Stimulated activated CD4-positive, alpha-beta T cell treated with anti-CD3 and anti-CD28 coated beads, TNF-alpha, amount 100 ng/mL, for 4 hours (primary cell): ENCODE data around the gene DUSP1.

ENCODE experiments used
- DNase-seq, 3 experiments: peaks; one replicate each; pipeline ENCODE4 v3.0.0-alpha.2; 2020; ENCODE audit warnings: low read depth in 3 of 3

Gene DUSP1

DNA sequence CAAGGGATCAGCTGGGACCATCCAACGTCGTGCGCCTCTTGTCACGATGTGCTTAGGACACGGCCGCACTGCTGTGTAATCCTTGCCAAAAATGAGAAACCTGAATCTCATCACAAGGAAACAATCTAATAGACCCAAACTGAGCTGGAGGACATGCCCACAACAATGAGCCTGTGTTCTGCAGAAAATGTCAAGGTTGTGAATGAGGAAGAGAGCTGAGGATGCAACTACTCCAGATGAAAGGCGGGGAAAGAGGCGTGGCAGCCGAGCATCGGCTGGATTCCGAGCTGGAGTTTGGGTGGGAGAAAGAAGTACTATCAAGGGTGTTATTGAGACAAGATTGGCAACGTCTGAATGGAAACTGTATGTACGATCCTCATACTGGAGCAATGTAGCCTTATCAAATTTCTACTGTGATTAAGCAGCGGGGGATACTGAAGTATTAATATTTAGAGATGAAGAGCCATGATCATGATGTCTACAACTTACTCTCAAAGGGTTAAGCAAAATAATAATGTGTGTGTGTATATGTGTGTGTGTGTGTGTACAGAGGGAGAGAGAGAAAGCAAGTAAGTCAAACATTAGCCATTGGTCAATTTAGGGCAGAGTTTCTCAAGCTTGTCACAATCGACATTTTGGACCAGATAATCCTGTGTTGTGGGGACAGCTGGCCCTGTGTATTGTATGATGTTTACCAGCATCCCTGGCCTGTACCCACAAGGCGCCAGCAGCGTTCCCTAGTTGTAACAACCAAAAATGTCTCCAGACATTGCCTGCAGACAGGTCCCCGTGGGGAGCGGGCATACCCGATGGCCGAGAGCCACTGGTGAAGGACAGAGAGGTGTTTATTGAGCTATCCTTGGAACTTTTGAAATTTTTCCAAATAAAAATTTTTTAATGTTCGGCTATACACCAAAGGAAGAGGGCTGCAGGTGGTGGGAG lies 46.5 kb downstream of the DUSP1 start:
- no peak for DNase-seq

GRCh38 chr5:172723508-172723907 lies 47.5 kb downstream of the DUSP1 start:
- DNase-seq = no peak

DNA sequence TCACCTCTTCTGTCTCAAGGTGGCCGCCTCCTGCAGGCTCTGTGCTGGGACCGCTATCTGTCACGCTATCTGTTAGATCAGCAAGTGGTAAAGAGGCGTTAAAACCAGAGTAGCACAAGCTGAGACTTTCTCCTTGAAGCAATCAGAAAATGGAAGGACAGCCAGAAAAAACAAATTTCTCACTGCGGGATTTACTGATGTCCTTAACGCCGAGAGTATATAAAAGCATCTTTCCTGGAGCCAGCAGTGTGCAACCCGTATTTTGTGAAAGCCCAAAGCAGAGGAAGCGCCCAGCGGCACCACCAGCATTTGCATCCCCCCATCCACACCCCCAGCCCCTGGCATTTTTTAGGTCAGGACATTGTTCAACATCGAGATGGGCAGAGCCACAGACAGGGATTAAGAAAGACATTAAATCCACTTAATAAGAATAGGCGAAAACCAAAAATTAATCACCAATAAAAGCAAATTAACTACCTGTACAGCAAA lies 48.6 kb downstream of the DUSP1 start:
- DNase-seq = no peak

DNA sequence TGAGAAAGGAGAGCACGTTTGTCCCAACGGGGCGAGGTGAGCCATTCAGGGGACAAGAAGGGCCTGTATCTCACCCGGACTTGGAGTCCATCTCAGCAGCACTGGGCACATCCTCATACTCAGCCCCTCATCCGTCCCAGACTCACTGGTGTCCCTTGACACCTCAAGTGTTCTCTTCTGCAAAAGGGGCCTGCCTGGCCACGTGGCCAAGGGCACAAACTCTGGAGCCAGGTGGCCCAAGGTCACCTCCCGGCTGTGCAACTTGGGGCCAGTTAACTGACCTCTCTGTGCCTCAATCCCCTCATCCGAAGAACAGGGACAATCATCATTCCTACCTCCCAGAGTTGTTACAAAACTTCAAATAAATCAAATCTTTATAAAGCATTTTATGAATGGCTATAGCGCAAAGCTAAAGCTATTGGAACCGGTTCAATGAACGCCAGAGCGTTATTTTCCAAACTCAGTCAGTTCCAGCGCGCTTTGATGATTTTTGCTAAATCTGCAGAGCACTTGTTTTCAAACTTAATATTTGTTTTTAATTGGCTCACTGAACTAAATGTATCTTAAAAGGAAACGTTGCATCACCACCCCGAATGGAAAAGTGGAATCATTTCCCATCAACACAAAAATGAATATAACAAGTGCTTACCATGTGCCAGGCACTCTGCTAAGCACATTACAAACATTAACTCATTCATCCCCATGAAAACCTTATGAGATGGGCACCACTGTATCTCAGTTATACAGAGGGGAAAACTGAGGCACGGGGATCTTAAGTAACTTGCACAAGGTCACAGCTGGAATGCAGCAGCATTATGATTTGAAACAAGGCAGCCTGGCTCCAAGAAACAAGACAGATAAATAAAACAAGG lies 49.3 kb downstream of the DUSP1 start:
- no peak for DNase-seq

DNA sequence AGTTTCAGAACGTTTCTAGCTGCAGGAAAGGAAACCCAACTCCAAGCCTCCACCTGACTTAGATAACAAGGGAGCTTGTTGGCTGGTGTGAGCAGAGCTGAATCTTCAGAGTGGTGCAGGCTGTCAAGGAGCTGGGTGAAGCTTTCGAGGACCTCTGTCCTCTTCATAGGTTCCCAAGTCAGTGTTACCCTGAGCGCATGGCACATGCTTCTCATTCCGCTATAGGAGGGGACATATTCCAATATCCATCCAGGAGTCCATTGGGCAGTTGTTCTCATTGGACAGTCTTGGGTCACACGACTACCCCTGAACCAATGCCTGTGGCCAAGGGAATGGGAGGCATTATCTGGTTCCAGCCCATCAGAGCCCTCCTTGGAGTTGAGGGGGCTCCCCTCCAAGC lies 50.3 kb downstream of the DUSP1 start:
- no peak for DNase-seq

GRCh38 chr5:172719211-172719610 lies 51.8 kb downstream of the DUSP1 start:
- no peak for DNase-seq

DNA sequence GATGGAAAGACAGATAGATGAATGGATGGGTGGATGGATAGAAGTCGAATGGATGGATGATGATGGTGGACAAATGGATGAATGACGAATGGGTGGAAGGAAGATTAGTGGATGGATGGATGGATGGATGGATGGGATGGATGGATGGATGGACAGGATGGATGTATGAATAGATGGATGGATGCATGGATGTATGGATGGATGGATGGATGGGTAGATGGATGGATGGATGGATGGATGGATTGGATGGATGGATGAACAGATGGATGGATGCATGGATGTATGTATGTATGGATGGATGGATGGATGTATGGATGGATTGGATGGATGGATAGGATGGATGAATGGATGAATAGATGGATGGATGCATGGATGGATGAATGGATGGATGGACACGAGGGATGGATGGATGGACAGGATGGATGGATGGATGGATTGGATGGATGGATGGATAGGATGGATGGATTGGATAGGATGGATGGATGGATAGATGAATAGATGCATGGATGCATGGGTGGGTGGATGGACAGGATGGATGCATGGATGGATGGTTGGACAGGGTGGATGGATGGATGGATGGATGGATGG lies 52.4 kb downstream of the DUSP1 start:
- DNase-seq = no peak
